ENCODE measurements around the gene TXNL1.
"Not testable (repeated sequence)": the region's sequence is repeated elsewhere in the genome, so short reads cannot be mapped to it uniquely, and the experiment has no call there.

Gene TXNL1

GRCh38 chr18:56643381-56643780 is 5.0 kb upstream of the TXNL1 start:
- DNase-seq = no peak

GRCh38 chr18:56641714-56642337 is 3.4 kb upstream of the TXNL1 start:
- DNase-seq = no peak

- no peak for DNase-seq
These were observed 1.2 kb upstream of the TXNL1 start for GRCh38 chr18:56639571-56639970.

- no peak for DNase-seq
These were observed 651 bp upstream of the TXNL1 start for GRCh38 chr18:56639104-56639381.

- peak; percentile 20 for DNase-seq
These were observed 621 bp downstream of the TXNL1 start for GRCh38 chr18:56637711-56638231.

DNA sequence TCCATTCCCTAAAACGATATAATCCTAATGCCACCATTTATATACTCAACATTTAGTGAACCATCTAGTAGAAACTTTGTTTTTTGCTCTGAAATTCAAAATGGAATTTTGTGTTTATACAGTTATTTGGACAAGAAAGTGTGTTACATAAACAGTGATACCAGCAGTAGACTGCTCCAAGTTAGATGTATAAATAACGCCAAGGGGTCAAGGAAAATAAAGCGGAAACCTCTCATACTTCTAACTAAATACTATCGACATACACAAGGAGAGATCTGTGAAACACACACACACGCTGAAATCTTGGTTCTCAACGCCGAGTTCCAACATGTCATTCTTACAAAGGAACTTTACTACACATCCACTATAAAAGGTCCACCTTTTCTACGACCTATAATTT is 1.2 kb downstream of the TXNL1 start:
- DNase-seq = no peak

DNA sequence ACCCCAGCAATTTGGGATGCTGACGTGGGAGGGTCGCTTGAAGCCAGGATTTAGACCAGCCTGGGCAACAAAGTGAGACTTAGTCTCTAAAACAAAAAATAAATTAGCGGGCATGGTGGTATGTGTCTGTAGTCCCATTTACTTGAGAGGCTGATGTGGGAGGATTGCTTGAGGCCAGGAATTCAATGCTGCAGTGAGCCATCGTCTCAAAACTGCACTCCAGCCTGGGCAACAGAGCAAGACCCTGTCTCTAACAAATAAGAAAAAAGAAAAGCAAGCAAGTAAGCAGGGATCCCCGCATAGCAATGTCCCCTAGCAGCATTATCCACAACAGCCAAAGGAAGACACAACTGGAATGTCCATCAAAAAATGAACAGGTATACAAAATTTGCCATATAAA is 3.4 kb downstream of the TXNL1 start:
- DNase-seq = no peak

GRCh38 chr18:56632070-56633022 is 6.0 kb downstream of the TXNL1 start:
- DNase-seq = no peak

DNA sequence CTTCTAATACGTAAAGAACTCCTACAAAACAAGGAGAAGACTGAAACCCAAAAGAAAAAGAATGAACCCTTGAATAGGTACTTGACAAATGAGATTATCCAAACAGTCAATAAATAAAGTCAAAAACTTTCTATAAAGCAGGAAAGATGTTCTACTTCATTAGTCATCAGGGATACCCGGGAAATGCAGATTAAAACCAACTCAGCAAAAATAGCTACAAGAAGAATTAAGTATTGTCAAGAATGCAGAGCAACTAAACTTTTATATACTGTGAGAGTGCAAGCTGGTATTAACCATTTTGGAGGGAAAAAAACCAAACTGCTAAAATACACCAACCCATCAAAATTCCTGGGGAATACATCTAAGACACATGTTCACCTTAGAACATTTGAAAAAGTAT is 10.4 kb downstream of the TXNL1 start:
- DNase-seq = no peak

DNA sequence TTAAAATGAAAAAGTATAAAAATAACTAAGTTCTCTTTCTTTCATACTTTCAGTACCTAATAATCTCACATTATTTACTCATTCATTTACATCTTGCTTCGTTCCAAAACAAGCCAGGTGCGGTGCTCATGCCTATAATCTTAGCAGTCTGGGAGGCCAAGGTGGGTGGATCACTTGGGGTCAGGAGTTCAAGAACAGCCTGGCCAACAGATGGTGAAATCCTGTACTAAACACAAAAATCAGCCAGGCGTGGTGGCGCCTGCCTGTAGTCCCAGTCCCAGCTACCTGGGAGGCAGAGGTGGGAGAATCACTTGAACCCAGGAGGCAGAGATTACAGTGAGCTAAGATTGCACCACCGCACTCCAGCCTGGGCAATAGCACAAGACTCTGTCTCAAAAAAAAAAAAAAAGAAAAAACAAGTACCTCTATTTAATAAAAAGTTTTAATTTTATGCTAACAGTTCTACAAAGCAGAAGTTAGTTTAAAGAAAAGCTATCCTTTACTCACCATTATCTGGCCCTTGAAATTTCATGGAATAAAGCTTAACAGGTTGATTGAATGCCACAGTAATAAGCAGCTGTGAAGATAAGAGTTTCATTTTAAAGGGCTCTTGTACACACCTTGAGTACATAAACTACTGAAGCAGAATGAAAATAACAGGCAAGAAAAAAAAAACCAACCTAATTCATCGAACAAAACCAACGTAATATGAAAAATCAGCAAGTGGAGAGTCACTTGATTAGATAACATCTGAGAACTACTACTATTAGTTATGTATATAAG is 22.5 kb downstream of the TXNL1 start:
- no peak for DNase-seq

DNA sequence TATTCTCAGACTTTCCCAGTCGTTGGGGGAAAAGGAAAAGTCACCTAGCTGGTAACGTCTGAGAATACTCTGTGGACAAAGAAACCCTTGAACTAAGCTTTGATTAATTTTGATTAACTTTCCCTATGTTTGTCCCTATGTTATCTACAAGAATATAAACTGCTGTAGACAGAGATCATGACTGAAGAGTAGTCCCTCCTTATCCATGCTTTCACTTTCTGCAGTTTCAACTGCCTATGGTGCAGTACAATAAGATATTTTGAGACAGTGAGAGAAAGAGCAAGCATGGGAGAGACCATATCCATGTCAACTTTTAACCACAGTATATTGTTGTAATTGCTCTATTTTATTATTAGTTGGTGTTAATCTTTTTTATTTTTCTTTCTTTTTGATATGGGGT is 31.8 kb downstream of the TXNL1 start:
- DNase-seq = no peak

DNA sequence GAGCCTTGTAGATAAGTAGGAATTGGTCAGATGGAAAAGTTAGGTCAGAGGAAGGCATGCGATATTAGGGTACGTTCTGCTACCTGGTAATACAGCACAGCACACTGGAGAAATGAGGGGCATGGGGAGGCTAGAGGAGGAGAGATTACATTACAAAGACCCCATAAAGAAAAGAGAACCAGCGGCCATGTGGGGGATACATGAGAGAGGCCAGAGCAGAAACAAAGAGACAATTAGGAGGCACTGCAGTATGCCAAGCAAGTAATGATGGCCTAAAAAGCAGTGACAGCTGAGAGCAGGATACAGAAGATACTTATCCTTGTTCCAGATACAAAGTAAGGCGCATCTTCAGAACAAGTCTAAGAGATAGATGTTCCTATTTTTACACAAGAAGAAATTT is 40.0 kb downstream of the TXNL1 start:
- DNase-seq = no peak

GRCh38 chr18:56593906-56594305 is 44.5 kb downstream of the TXNL1 start:
- no peak for DNase-seq

DNA sequence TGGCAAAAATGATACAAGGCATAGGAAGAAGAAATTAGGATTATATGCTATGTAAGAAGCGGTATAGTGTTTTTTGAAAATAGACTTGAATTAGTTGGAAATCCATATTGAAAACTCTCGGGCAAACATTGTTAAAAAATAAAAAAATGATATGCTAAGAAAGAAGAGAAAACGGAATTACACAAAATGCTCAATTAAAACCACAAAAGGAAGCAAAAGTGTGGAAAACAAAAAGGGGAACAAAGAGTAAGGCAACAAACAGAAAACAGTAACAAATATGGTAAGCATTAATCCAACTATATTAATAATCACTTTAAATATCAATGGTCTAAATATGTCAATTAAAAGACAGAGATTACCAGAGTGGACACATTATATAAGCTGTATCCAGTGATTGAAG is 58.4 kb downstream of the TXNL1 start:
- no peak for DNase-seq

DNA sequence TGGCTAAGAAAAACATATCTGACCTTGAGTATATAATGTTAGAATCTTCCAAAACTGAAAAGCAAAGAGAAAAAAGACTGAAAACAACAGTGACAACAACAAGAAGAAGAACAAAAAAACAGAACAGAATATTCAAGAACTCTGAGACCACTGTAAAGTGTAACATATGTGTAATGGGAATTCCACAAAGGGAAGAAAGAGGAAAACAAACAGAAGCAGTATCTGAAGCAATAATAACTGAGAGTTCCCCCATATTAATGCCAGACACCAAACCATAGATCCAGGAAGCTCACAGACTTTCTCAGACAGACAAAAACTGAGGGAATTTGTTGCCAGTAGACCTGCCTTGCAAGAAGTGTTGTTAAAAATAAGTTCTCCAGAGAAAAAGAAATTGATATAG is 58.9 kb downstream of the TXNL1 start:
- DNase-seq = no peak

- no peak for DNase-seq
These were observed 61.4 kb downstream of the TXNL1 start for GRCh38 chr18:56576826-56577573.

DNA sequence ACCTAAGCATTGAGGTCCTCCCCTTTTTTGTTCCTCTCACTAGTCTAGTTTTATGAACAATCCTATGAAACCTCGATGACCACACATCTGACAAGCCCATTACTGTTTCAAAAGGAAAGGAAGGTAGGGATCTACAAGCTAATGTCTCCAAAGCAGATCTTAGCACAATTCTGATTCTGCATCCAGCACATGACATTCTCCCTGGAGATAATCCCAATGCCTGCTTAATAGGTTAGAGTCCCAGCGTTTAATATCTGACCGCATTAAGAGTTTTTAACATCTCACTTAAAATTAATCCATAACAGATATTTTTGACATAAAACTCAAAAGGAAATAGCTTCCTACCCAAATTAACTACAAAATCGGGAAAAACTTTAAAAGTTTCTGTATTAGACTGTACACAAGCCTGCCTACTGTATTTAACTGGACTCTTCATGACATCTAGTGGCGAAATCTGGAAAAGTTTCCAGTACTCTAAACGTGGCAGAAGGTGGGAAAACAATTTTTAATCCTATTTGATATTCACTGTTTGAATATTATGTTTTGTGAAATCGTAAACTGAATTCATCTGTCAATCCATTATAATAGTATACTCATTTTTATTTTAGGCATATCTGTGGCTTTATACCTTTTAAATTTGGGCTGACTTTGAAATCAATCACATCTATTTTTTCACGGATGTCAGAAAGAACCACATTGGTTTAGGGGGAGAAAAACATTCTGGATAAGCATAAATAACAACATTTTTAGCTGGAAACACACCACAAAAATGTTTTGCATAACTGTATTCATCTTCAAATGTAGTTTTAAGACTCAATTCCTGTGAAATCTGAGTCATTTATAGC is 62.4 kb downstream of the TXNL1 start:
- DNase-seq = no peak

GRCh38 chr18:56574861-56575260 is 63.5 kb downstream of the TXNL1 start:
- DNase-seq = no peak

DNA sequence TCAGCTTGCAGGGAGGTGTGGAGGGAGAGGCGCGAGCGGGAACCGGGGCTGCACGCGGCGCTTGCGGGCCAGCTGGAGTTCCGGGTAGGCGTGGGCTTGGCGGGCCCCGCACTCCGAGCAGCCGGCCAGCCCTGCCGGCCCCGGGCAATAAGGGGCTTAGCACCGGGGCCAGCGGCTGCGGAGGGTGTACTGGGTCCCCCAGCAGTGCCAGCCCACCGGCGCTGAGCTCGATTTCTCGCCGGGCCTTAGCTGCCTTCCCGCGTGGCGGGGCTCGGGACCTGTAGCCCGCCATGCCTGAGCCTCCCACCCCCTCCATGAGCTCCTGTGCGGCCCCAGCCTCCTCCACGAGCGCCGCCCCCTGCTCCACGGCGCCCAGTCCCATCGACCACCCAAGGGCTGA is 66.1 kb downstream of the TXNL1 start:
- DNase-seq = not testable (repeated sequence)

DNA sequence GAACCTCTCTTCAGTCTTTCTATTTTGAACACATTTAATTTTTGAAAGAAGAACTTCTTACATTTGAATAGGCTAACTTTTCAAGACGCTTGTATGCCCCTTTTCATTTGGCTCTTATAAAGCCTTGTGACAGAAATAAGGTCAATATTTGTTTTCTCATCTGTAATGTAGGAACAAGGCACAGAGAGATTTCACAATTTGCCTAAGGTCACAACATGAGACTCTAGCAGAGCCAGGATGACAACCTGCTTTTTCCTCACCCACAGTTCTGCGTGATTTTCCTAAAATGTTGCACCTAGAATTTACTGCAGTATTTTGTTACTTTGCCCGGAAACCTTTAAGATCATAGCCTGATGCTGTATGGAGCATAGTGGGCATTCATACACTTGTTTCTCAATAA is 67.4 kb downstream of the TXNL1 start:
- no peak for DNase-seq

DNA sequence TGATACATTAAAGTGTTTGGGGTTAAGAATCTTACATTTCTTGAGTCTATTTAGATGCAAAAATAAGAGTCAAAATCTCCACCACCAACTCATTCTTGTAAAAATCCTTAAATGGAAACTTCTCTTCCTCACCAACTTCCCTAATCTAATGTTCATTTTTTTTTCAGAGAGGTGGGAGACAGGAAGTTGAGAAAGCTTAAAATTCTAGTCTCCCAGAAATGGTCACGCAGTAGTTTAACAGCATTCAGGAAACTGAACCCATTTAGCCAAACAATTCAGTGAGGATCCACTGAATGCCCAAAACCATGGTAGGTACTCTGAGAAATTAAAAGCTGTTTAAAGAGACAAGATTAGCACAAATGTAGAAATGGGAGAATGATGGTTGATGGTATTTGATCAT is 69.0 kb downstream of the TXNL1 start:
- DNase-seq = no peak

- DNase-seq = no peak
These were observed 69.4 kb downstream of the TXNL1 start for GRCh38 chr18:56568986-56569385.

All from activated CD8-positive, alpha-beta memory T cell treated with anti-CD3 and anti-CD28 coated beads, Interleukin-2, amount 50 U/mL, for 4 hours (primary cell).